Limb (tissue), 2 donors: Measurements from ENCODE around the gene ERO1B.
"Not testable (repeated sequence)": the region's sequence is repeated elsewhere in the genome, so short reads cannot be mapped to it uniquely, and the experiment has no call there.

Source experiments
- DNase-seq, 2 donors: peaks; one replicate each; pipeline ENCODE4 v3.0.0-alpha.2; 2016; ENCODE audit errors: extremely low spot score in 2 of 2

The ERO1B gene, protein sequence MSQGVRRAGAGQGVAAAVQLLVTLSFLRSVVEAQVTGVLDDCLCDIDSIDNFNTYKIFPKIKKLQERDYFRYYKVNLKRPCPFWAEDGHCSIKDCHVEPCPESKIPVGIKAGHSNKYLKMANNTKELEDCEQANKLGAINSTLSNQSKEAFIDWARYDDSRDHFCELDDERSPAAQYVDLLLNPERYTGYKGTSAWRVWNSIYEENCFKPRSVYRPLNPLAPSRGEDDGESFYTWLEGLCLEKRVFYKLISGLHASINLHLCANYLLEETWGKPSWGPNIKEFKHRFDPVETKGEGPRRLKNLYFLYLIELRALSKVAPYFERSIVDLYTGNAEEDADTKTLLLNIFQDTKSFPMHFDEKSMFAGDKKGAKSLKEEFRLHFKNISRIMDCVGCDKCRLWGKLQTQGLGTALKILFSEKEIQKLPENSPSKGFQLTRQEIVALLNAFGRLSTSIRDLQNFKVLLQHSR

DNA sequence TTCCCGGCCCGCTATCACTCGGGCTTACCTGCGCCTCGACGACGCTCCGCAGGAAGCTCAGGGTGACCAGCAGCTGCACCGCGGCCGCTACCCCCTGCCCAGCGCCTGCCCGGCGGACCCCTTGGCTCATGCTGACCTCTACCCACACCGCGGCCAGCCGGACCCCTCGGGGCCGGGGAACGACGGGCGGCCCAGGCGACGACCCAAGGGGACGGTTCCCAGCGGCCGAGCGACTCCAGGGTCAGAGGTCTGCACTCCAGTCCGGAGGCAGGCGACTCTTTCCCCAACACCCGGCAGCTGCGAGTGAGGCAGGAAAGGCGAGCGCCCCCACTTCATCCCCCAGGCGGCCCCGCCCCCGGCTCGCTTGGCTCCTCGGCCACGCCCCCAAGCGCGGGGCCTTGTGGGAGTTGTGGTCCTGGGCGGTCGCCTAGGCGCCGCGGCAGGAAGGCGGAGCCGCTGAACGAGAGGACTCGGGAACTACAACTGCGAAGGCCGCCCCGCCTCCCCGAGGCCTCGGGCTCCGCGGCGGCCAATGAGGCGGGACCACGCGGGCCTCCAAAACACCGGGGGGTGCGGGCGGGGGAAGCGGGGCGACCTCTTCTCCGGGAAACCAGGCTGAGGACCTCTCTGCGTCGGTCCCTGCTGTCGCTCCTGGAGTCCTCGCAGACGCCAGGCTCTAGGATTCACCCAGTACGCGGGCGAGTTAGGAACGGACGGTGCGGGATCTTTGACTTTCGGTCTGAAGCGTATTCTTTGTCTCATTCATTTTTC, at the start of gene ERO1B:
ERO1B (minus strand) TSS at position 305 of the 771 bp plus-strand sequence; CDS start at position 130, 175 bp downstream.
- DNase-seq = peak; percentile 96 to 99

DNA sequence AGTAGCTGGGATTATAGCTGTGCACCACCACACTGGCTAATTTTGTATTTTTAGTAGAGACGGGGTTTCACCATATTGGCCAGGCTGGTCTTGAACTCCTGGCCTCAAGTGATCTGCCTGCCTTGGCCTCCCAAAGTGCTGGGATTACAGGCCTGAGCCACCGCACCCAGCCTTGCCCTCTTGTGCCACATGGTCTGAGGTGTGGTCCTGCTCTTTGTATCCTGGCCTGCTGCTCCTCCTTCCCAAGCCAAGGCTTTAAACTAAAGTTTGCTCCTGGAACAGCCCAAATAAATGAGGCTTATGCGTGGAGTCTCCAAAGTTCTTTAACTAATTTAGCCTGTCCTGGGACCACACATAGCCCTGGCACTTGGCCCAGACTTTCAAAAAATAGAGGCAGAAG, 49.7 kb upstream of the ERO1B start:
- DNase-seq = not testable (repeated sequence)

DNA sequence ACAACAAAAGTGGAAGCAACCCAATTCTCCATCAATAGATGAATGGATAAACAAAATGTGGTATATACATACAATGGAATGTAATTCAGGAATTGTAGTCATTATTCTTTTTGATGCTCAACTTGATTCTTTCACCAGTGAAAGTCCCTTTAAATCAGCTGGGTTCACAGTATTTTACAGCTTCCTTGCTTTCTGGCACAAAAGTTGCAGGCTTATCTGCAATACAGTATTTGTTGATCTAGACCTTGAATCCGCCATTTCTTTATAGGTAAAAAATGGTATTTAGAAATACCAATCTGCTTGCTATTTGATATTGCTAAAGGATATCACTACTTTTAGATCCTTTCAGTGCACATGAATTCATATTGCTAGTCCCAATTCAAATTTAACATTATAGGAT, 44.7 kb upstream of the ERO1B start:
- DNase-seq = no peak

DNA sequence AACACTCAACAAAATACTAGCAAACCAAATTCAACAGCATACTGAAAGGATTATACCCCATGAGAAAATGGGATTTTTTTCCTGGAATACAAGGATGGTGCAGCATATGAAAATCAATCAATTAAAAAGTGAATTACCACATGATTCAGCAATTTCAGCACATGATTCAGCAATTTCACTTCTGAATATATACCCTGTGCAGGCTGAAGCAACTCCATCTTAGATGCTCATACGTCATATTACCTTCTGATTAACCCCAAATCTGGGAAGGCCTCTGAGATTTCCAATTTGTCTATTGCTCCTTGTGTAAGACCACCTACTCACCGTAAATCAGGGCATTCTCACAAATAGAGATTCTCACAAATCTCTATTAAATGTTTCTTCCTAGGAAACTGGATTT, 43.8 kb upstream of the ERO1B start:
- DNase-seq = no peak

DNA sequence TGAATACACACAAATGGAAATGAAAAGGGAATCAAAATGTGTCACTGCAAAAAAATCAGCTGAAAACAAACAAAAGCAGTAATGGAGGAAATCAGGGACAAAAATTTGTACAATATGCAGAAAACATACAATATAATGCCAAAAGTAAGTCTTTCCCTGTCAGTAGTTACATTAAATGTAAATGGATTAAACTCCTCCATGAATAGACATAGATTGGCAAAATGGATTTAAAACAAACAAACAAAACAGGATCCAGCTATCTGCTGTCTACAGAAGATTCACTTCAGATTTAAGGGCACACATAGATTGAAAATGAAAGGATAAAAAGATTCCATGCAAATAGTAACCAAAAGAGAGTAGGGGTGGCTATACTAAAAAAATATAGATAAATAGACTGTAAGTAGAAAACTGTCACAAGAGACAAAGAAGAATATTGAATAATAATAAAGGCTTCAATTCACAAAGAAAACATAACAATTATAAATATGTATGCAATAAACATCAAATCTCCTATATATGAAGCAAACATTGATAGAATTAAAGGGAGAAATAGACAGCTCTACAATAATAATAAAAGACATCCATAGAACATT, 42.2 kb upstream of the ERO1B start:
- DNase-seq = no peak

DNA sequence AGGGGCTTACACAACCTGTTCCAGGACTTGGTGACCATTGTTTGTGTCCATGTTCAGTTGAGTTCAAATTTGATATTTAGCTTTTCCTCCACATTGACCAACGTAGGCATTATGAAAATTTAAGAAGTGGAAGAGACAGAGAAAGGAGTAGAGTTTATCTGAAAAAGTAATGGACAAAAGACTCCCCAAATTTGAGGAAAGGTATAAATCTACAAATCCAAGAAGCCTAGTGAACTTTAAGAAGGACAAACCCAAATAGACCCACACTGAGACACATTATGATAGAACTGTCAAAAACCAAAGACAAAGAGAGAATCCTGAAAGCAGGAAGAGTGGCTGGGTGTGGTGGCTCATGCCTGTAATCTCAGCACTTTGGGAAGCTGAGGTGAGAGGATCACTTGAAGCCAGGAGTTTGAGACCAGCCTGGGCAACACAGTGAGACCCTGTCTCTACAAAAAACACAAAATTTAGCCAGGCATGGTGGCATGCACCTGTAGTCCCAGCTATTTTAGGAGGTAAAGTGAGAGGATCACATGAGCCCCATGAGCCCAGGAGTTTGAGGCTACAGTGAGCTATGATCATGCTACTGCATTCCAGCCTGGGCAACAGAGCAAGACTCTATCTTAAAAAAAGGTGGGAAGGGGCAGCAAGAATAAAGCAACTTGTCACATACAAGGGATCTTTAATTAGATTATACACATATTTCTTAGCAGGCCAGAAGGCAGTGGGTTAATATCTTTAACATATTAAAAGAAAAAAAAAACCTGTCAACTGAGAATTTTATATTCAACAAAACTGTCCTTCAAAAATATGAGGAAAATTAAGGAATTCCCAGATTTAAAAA, 41.0 kb upstream of the ERO1B start:
- no peak for DNase-seq

DNA sequence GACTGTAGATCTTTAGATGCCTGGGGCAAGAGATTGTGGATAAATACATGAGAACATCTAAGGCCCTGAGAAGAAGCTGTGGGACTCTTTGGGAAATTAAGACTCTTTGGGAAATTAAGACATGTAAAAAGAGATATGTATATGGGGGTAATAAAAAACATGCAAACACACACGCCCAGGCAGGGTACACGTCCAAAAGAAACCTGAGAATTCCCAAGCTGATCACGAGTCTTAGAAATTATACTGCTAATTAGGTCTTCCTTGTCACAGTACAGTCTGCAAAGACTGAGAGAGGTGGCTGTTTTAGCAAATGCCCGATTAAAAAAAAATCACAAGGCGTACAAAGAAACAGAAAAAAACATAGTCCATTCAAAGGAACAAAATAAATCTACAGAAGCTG, 39.3 kb upstream of the ERO1B start:
- no peak for DNase-seq

DNA sequence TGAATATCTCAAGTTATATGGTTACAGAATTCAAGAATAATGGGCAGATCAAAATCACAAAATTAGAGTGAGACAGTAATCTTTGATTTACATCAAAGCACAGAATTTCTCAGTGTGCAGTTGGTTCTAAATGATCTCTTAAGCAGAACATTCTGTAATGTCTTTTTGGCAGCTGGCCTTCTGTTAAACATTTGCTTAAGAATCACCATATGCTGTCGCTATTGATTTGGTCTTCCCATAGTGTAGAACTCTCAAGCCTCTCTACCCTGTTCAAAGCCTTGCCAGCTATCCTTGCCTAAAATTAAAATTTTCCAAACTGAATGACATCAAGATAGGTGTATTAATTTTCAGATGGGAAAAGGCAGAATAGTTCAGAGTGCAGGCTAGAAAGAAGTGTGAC, 38.9 kb upstream of the ERO1B start:
- no peak for DNase-seq

DNA sequence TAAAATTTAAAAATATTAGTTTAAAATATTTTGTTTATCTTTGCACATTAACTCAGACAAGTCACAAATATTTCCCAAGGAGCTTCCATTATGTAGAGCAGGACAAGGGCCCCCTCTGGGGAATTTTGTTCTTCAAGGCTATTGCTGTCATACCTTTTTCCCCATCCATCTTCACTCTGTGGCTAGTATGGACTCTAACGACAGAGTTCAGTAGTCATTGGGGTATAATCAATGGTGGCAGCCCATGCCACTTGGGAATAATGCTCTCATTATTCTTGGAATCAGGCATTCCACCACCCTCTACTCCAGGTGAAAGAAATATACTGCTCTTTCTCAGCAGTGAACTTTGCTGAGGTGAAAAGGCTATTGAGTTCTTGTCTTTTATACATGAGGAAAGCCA, 38.5 kb upstream of the ERO1B start:
- no peak for DNase-seq

DNA sequence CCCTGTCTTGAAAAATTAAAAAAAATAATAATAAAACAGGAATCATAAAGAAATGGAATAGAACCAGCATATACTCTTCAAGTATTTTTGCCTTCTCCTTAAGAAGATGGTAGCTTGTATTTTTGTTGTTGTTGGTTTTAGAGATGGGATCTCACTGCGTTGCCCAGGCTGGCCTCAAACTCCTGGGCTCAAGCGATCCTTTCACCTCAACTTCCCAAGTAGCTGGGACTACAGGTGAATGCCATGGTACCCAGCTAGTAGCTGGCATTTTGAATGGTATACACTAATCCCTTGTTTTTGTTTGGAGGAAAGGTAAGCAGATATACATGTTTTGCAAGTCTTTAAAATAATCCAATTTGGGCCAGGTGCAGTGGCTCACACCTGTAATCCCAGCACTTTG, 34.7 kb upstream of the ERO1B start:
- DNase-seq = no peak

DNA sequence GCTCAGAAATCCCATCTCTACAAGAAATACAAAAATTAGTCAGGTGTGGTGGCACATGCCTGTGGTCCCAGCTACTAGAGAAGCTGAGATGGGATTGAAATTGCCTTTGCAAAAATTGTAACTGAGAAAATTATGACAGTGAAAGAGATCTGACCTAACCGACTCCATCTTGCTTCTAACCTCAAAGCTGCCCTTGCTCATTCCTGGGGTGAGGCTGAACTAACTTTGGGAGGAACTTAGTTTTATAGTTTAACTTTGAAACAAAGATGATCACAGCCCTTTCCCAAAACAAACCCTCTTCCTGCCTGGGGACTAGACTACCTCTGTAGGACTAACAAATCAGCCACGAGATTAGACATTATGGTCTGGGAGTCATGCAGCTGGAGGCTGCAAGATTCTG, 33.8 kb upstream of the ERO1B start:
- DNase-seq = no peak

DNA sequence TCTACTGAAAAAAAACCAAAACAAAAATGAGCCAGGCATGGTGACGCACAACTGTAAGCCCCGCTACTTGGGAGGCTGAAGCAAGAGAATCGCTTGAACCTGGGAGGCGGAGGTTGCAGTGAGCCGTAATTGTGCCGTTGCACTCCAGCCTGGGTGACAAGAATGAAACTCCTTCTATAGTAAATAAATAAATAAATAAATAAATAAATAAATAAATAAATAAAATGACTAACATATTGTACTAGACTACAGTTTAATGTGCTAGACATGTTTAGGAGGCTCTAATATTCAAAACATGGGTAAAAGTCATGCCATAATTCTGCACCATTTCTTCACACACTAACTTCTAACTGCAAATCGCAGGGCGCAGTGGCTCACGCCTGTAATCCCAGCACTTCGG, 33.3 kb upstream of the ERO1B start:
- DNase-seq = no peak

DNA sequence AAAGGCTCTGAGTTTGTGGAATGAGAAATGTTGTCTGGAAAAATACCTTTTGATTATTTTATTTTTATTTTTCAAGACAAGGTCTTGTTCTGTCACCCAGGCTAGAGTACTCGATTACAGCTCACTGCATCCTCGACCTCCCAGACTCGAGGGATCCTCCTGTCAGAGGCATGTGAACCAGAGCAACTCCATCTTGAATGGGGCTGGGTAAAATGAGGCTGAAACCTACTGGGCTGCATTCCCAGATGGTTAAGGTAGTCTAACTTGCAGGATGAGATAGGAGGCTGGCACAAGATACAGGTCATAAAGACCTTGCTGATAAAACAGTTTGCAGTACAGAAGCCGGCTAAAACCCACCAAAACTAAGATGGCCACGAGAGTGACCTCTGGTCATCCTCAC, 32.3 kb upstream of the ERO1B start:
- DNase-seq = not testable (repeated sequence)

DNA sequence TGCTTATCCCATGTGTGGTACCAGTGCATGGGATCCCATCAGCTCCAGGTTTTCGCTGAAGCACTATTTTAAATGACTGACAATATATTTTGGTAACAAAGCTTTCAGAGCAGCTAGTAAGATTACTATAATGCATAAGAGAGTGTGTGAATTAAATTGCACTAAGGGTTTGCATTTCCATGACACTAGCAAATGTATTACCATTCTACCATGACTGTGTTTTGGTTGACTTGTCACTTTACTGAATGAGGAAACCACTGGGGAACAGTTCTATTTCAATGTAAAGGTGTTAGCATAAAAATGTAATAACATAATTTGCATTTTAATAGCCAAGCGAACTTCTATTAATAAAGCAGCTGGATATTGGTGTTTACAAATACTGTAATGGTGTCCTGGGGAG, 31.7 kb upstream of the ERO1B start:
- DNase-seq = no peak

DNA sequence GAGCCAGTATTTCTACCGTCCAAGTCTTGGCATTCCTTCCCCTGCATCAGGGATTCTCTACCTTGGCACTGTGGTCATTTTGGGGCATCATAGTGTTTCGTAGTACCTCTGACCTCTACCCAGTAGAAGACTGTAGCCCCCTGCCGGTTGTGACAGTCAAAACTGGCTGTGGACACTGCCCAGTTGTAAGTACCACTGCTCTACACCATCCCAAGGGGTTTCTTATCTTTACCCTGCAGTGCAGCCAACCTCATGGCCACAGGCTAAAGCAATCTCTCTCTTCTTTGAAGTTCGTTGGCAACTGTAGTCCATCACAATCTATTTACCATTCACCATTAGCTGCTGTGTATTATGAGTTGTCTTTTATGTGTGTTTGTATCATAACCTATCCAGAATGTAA, 29.3 kb upstream of the ERO1B start:
- no peak for DNase-seq

DNA sequence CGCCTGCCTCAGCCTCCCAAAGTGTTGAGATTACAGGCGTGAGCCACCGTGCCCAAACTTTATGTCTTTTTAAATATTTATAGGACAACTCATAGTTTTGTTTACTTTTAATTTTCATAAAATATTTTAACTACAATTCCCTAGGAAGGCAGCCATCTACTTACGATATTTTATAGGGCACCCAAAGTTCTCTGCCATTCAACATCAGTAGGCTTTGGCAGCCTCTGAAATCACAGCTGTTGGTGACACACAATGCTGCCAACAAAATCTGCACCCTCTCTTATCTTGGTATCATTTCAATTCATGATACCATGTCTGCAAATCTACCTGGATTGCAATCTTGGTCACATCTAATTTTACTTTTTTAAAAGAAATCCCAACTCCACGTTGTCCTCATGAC, 27.1 kb upstream of the ERO1B start:
- DNase-seq = no peak

DNA sequence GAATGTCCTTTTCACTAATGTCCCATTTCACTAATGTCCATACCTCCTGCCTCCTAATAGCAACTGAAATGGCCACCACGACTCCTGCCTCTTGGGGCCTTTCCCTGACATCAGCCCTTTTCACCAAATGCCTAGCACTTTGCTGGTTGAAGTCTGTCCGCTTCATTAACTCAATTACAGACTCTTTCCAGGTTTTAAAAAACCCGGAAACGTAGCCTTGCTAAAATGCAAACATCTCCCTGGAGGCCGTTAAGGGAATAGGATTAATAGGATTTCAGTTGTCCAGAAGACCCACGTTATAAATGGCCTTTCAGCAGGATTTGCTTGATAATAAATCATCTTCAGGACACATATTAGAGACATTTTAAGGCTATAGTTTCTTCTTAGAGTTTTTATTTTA, 25.7 kb upstream of the ERO1B start:
- no peak for DNase-seq

DNA sequence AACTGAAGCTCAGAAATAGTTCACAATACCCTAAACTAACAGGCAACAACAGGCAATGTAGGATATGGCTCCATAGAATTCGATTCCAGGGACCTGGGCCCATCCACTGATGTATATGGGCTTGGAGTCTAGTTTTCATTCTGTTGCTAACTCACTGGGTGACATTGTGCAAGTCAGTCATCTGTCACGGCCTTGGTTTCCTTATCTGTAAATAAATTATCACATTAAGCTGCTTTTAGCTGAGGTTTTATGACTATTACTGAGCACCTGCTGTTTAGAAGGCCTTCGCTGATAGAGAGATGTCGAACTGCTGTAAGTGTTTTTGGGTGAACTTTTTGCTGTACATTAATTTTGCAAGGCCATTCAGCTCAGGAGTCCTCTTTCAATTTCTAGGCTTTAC, 22.9 kb upstream of the ERO1B start:
- no peak for DNase-seq

DNA sequence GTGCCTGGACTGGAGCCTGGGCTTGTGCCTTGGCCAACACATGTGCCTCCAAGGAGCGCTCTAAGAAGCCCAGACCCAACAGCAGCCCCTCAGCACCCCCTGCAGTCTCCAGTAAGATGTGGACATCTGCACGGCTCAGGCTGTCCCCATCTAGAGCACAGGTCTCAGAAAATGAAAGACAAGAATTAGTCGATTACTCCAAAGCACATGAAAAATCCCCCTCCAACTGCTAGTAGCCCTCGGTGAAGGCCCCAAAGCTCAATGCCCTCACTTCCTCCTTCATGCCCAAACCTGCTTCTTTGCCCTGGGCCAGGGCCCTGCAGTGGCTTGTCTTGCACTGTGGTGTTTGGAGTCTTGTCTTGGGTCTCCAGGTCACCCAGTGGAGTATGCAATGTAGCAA, 21.9 kb upstream of the ERO1B start:
- no peak for DNase-seq

DNA sequence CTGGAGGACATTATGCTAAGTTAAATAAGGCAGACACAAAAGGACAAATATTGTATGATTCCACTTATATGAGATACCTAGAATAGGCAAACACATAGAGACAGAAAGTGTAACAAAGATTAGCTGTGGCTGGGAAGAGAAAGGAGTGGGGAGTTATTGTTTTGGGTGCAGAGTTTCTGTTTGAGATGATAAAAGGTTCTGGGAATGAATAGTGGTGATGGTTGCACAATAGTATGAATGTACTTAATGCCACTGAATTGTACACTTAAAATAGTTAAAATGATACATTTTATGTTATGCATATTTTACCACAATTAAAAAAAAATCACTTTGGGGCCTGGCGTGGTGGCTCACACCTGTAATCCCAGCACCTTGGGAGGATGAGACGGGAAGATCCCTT, 21.2 kb upstream of the ERO1B start:
- no peak for DNase-seq

DNA sequence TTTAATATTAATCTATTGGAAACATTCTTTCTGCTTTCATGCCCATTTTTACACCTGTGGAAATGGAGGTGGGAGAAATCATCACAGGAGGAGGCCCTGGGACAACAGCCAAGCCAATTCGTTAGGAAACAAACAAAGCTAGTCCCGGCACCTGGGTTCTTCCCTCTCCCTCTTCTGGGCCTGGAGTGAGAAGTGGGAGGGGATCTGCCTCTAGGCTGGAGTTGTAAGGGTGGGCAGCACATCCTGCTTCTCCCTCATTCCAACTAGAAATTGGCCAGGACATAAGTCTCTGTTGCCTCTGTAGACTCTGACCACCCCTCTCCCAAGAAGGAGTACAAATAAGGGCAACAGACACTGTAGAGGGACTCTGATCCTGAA, 20.2 kb upstream of the ERO1B start:
- no peak for DNase-seq
